DOHH2 (cell line): ENCODE data around the gene ALK.

ENCODE experiments used
- H3F3A ChIP-seq: fragments of 200-600 bp; sonication (generic), shearing (Covaris generic); 2 replicates; pipeline ENCODE4 v1.6.0; 2016; ENCODE audit warnings: antibody characterized with exemption, mild to moderate bottlenecking; ENCODE audit not compliant: control insufficient read depth, insufficient read depth
- H3K27ac ChIP-seq: fragments of 200-600 bp; sonication (generic); 2 replicates; pipeline ENCODE4 v1.5.1; 2014; ENCODE audit warnings: low read depth, mild to moderate bottlenecking, low read length, moderate library complexity
- H3K27me3 ChIP-seq: fragments of 200-600 bp; sonication (generic); 2 replicates; pipeline ENCODE4 v1.6.1; 2014; ENCODE audit warnings: mild to moderate bottlenecking, low read length, mixed read lengths; ENCODE audit not compliant: control insufficient read depth
- H3K36me3 ChIP-seq: fragments of 200-600 bp; sonication (generic); 2 replicates; pipeline ENCODE4 v1.6.1; 2014; ENCODE audit warnings: mild to moderate bottlenecking, low read length, moderate library complexity, mixed read lengths; ENCODE audit not compliant: control insufficient read depth
- H3K4me1 ChIP-seq: fragments of 200-600 bp; sonication (generic); 2 replicates; pipeline ENCODE4 v1.6.1; 2014; ENCODE audit warnings: mild to moderate bottlenecking, low read length, mixed read lengths; ENCODE audit not compliant: control insufficient read depth
- H3K4me2 ChIP-seq: fragments of 200-600 bp; sonication (generic); 2 replicates; pipeline ENCODE4 v1.6.0; 2014; ENCODE audit warnings: mild to moderate bottlenecking, low read length, moderate library complexity
- H3K4me3 ChIP-seq: fragments of 200-600 bp; sonication (generic); 2 replicates; pipeline ENCODE4 v1.5.1; 2014; ENCODE audit warnings: mild to moderate bottlenecking, low read length, mixed read lengths
- H3K79me2 ChIP-seq: fragments of 200-600 bp; sonication (generic); 2 replicates; pipeline ENCODE4 v1.6.1; 2014; ENCODE audit warnings: mild to moderate bottlenecking, low read length, mixed read lengths; ENCODE audit not compliant: control insufficient read depth
- H3K9me2 ChIP-seq: fragments of 200-600 bp; sonication (generic); replicated peaks from 2 replicates; pipeline ENCODE4 v1.6.1; 2014; ENCODE audit warnings: mild to moderate bottlenecking, low read length, mixed read lengths; ENCODE audit not compliant: control insufficient read depth
- H3K9me3 ChIP-seq: fragments of 200-600 bp; sonication (generic); 2 replicates; pipeline ENCODE4 v1.6.1; 2014; ENCODE audit warnings: antibody characterized with exemption, low read length, mixed read lengths; ENCODE audit not compliant: control insufficient read depth, insufficient read depth
- H4K20me1 ChIP-seq: fragments of 200-600 bp; sonication (generic); 2 replicates; pipeline ENCODE4 v1.6.0; 2014; ENCODE audit warnings: low read depth, mild to moderate bottlenecking, antibody characterized with exemption, low read length, moderate library complexity; ENCODE audit not compliant: control insufficient read depth, insufficient read depth
- CTCF ChIP-seq: fragments of 200-600 bp; sonication (generic); IDR thresholded peaks from one replicate; pipeline ENCODE4 v1.5.1; 2014; ENCODE audit warnings: antibody characterized with exemption, mild to moderate bottlenecking, low read depth, low read length; ENCODE audit not compliant: poor library complexity, severe bottlenecking
- EZH2phosphoT487 ChIP-seq: fragments of 200-600 bp; sonication (generic); IDR thresholded peaks from 2 replicates; pipeline ENCODE4 v1.6.1; 2017; ENCODE audit warnings: borderline replicate concordance, mild to moderate bottlenecking, antibody characterized with exemption, low read length, moderate library complexity, mixed read lengths

Gene ALK

GRCh38 chr2:29143657-29144056 lies 777.7 kb downstream of the ALK start:
- Histone ChIP-seq H3K4me3 (no peak overlapping the region), H3F3A (no peaks in the 10 kb centered on the region), H4K20me1 (no peaks in the 10 kb centered on the region), H3K9me2 (no peaks in the 10 kb centered on the region), H3K36me3 (no peaks in the 10 kb centered on the region), H3K79me2 (no peaks in the 10 kb centered on the region), H3K4me2 (no peak overlapping the region), H3K27me3 (no peaks in the 10 kb centered on the region), H3K27ac (no peak overlapping the region), H3K4me1 (peaks cover 3% of the 10 kb centered on the region; the same call in 1 of the 2 replicates), H3K9me3 (no peaks in the 10 kb centered on the region)
- TF ChIP-seq EZH2phosphoT487 (no peak), CTCF (no peak)
